UCSD-AML1 (cell line): ENCODE data around the gene XXYLT1.

Source experiments
- DNase-seq: peaks from one replicate; lab custom pipeline; 2025; ENCODE audit not compliant: unreplicated experiment; lab: John Stamatoyannopoulos, UW

The XXYLT1 gene

DNA sequence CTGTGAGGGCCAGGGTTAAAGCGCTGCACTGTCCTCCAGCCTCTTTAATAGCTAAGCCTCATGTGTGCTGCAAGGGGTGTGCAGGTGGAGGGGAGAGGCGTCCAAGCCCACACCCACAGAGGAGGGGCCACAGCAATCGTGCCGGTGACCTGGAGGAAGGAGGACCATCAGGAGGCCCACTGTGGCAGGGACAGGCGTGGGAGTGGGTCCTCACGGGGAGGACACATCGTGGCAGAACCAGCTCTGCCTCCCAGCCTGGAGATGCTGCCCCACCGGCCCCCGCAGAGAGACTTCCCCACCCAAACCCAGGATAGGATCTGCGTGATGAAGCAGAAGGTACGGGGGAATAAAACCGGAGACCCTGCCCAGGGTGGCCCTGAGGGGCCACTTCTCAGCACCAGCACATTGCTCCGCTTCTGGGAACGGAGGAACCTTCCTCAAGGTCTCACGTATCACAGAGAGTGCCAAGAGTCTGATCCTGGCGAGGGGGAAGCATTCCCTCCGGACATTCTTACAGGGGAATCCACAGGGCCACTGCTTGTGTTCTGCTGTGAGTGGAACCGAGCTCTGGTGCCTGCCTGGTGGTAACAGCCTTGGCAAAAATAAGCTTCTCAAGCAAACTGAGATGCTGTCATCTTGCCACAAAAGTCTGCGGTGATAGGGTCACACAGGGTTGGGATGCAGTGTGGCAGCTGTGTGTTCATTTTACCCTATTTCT lies 199.8 kb downstream of the XXYLT1 start:
- DNase-seq, result no peak

- DNase-seq, result no peak
Observed at GRCh38 chr3:195070336-195070735, 200.6 kb downstream of the XXYLT1 start.

DNA sequence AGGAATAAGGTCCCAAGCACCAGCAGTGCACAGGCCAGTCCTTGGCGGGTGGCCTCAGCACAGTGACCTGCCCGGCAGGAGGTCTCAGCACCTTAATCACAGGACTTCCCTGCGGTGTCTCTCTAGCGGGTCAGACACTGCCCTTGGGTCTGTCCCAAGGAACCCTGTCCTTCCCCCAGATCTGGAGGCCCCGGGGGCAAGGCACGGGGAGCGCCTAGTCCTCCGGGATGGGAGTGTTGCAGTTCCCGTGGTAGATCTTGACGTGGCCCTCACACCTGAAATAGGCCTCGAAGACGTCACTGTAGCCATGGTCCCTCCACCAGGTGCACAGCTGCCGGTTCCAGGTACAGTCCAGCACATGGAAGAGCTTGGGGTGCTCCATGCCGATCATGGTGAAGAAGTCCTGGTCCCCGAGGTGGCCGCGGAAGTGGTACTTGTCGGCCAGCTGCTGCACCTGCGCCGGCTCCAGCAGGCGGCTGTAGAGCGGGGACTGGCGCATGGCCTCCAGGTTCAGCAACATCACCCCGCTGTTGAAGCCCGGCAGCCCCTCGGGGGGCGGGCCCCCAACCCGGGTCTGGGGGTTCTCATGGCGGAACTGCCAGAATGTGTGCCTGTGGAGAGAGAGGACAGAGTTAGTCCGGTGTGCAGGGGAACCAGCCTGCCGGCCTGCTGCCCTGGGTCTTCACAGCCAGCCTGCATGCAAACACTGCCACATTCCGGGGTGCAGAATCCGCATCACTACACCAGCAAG lies 201.3 kb downstream of the XXYLT1 start:
- no peak for DNase-seq

GRCh38 chr3:195068084-195069080 lies 202.6 kb downstream of the XXYLT1 start:
- DNase-seq, result no peak

GRCh38 chr3:195066441-195066841 lies 204.5 kb downstream of the XXYLT1 start:
- no peak for DNase-seq

GRCh38 chr3:195065864-195066185 lies 205.1 kb downstream of the XXYLT1 start:
- DNase-seq, result no peak

- DNase-seq, result no peak
Observed at GRCh38 chr3:195065142-195065863, 205.7 kb downstream of the XXYLT1 start.

DNA sequence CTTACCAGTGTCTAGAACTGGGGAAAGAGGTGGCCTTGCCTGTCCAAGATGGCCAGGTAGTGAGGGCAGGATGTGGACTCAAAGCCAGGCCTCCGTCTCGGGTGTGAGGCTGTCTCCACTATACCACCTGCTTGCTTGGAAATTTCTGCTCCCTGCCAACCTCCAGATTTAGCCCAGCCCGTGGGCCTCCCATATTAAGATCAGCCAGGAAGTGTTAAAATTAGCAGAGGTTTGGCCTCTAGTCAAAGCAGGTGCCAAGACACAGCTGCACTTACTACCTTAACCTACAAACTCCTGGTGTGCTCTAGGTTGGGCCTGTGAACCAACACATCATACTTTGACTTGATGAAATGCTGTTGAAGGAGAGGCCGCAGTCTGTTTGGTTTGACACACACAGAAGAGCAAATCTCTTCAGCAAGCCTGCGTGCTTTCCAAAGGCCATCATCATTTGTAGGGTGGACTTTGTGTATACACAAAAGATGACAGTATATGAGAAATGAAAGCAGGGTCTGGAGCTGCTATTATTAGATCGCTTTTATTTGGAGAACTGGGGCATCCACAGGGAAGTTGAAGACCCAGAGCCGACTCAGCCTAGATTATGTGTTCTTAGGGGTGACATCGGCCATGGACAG lies 206.5 kb downstream of the XXYLT1 start:
- DNase-seq, result no peak

GRCh38 chr3:195063581-195064193 lies 207.3 kb downstream of the XXYLT1 start:
- DNase-seq, result no peak

DNA sequence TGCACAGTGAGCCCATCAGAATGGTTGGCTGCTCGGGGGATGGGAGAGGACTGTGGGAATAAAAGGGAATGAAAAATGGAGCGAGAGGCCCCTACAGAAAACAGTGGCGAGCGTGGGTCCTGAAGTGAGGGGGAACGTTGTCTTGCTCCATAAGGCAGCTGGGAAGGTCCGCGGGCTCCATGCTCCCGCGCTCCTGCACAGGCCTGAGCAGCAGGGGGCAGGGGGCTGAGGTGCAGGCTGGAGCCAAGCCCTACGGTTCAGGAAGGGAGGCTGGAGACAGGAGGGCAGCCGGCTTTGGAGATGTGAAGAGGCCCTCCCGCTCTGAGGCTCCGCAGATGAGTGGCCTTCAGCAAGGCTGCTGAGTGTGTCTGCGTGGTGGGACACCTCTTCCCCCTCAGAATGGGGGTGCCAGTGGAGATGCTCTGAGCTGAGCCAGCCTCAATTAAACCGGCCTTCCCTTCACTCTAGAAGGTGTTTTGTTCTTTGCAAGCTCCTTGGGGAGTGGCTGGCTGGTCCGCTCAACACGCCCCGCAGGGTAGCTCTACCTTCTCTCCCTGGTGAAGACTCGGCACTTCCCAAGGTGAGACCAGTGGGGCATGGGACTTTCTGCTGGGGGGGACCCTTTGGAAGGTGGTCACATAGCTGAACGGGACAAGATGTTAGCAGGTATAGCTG lies 208.0 kb downstream of the XXYLT1 start:
- no peak for DNase-seq

- no peak for DNase-seq
Observed at GRCh38 chr3:195061756-195062655, 209.0 kb downstream of the XXYLT1 start.

DNA sequence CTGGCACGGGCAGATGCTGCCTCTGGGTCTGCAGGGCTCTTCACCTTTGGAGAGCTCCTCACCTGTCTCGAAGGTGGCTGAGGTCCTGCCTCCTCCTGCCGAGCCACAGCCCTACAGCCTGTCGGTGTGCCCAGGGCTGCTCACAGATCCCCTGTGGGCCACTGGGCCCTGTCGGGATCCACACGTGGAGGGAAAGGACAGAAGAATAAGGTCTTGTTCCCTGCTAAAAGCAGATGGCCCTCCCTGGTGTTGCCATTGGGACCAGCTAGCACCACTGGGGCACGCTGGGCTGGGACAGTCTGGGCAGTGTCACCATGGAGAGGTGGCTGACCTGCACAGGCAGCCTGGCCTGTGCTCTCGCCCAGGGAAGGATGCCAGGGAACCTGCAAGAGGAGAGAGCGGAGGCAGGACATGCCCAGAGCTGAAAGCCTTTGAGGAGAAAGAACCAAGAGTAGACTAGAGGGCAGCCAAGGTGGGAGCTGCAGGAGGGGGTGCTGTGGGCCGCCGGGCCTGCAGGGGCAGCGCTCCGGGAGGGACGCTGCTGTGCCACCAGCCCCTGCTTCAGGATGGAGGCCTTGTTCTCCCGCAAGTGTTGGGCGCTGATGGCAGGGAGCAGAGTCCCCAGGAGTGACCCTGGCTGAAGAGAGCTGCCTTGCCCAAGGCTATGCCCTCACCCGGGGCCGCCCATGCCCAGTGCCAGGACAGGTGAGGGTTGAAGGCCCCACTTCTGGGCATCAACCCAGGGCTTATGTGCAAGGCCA lies 210.2 kb downstream of the XXYLT1 start:
- no peak for DNase-seq

DNA sequence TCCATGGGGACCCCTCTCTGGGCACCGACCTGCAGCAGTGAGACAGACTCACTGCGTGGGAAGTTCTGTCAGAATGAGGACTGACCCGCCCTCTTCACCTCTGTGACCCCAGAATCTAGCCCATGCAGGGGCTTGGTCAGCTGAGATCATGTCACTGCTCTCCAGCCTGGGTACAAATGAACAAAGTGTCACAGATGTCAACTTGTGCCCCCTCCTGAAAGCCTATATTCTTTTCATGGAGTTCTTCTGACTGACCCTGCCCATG lies 210.8 kb downstream of the XXYLT1 start:
- no peak for DNase-seq

- no peak for DNase-seq
Observed at GRCh38 chr3:195059471-195060216, 211.3 kb downstream of the XXYLT1 start.

GRCh38 chr3:195059006-195059350 lies 212.0 kb downstream of the XXYLT1 start:
- DNase-seq, result no peak

- DNase-seq, result no peak
Observed at GRCh38 chr3:195058336-195059005, 212.5 kb downstream of the XXYLT1 start.

GRCh38 chr3:195057716-195058115 lies 213.2 kb downstream of the XXYLT1 start:
- DNase-seq, result no peak
